HG03460 (cell line): Measurements from ENCODE around the gene KRTAP12-1.

Source experiments
- ATAC-seq: cut with Tn5 transposase; IDR thresholded peaks from one replicate; pipeline ENCODE4 v1.9.1; 2021; ENCODE audit not compliant: unreplicated experiment

Gene KRTAP12-1

GRCh38 chr21:44711327-44712202 lies 29.6 kb upstream of the KRTAP12-1 start, which contains the start of gene TSPEAR:
TSS of gene TSPEAR (minus strand) at chr21:44711572. CDS start at chr21:44711514, 58 bp downstream.
- no peak for ATAC-seq

GRCh38 chr21:44710756-44711326 lies 28.9 kb upstream of the KRTAP12-1 start:
- no peak for ATAC-seq

GRCh38 chr21:44710294-44710665 lies 28.3 kb upstream of the KRTAP12-1 start:
- no peak for ATAC-seq

- ATAC-seq, result no peak
Measured at GRCh38 chr21:44709426-44710293, 27.7 kb upstream of the KRTAP12-1 start.

GRCh38 chr21:44708866-44709425 lies 27.0 kb upstream of the KRTAP12-1 start:
- no peak for ATAC-seq

GRCh38 chr21:44708213-44708865 lies 26.4 kb upstream of the KRTAP12-1 start:
- no peak for ATAC-seq

GRCh38 chr21:44706706-44707581 lies 25.0 kb upstream of the KRTAP12-1 start:
- no peak for ATAC-seq

- no peak for ATAC-seq
Measured at GRCh38 chr21:44706026-44706705, 24.2 kb upstream of the KRTAP12-1 start.

- ATAC-seq, result no peak
Measured at GRCh38 chr21:44704636-44705001, 22.7 kb upstream of the KRTAP12-1 start.

- ATAC-seq, result no peak
Measured at GRCh38 chr21:44703731-44704635, 22.0 kb upstream of the KRTAP12-1 start.

GRCh38 chr21:44702973-44703730 lies 21.2 kb upstream of the KRTAP12-1 start:
- ATAC-seq, result no peak

GRCh38 chr21:44702111-44702972 lies 20.4 kb upstream of the KRTAP12-1 start:
- no peak for ATAC-seq

- ATAC-seq, result no peak
Measured at GRCh38 chr21:44701541-44701940, 19.6 kb upstream of the KRTAP12-1 start.

GRCh38 chr21:44701023-44701400 lies 19.0 kb upstream of the KRTAP12-1 start:
- no peak for ATAC-seq

GRCh38 chr21:44700101-44701022 lies 18.4 kb upstream of the KRTAP12-1 start:
- no peak for ATAC-seq
